ENCODE measurements around the gene C1QL4. TPM values are rescaled to one million over a fixed set of nuclear protein-coding genes. Genes with fewer than 3 reads are reported as not detected.

The C1QL4 gene
- total and polyA plus RNA-seq, 9 of the 15 experiments (the other 6 are each of a cell fraction or from before 2014, with no cell fraction given), result 0.08 to 2.1 (median 0.31) TPM

DNA sequence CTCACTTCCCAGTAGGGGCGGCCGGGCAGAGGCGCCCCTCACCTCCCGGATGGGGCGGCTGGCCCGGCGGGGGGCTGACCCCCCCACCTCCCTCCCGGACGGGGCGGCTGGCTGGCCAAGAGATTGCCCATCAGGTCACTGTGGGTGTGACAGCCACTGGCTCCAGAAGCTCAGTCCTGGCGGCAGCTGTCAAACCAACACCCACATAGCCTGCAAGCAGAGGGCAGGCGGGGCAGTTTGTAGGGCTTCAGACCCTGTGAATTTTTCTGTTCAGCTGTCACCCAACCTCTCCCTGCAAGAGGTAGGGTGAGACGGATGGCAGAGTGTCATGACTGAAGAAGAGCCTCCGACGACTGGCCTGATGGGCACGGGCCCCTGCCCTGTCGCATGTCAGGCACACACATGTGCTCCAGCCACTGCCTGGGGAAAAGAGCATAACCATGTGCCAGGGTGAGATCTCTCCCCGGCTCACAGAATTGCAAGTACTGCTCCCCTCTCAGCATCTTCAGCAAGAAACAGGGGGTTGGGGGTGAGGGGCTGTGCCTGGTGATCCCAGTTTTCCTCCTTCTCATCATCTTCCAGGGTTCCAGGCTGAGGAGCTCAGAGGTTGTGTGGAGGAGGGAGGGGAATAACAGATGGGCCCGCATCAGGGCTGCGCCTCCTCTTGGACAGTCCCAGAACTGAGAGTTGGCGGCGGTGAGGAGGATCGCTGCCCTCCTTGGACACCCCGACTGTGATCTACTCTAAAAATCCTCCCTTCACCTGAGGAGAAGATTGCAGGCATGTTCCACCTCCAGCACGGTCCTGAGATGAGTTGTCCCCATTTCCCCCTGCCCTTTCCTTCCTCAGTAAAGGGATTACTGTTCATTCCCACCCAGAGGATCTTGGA lies 53.2 kb downstream of the C1QL4 start:
- ChIA-PET CTCF (ENCODE audit: low intra/inter-chr PET ratio) (no interaction called here), POLR2A (interaction anchor here (0.6 to 4.7 kb wide), 7 partner anchors 9 to 154 kb away, joined by 3 to 34 read pairs (median 4); partner anchors contain the start of genes PRPH and TUBA1C)
- in situ Hi-C loops (cut with MboI), result no loop called here
- no peak overlapping the region for H3K4me3 ChIP-seq
- WGBS (ENCODE audit: insufficient coverage, low coverage, missing lambda C conversion rate), result 60% methylated on average over 10 of the region's 25 CpGs
- FAIRE-seq, result peak; percentile 55
- H3K9me3 ChIP-seq (replicated peaks; ENCODE audit: control insufficient read depth, insufficient read depth, low read depth, low read length), result no peaks in the 10 kb centered on the region
- intact Hi-C loops (cut with micrococcal nuclease), result no loop called here
- peak overlapping the region in 1 of 2 experiments; percentile 83; a peak in 2 of 4 replicates for H3K9ac ChIP-seq (ENCODE audit: insufficient read depth in 1 of 2, low read depth in 2 of 2, low read length in 2 of 2)
- DNase-seq (ENCODE audit: extremely low read depth in 1 of 4, low spot score in 3 of 4), result peak in 2 of 4 experiments; percentile 34 to 46
- H3K9me1 ChIP-seq (ENCODE audit: control insufficient read depth, insufficient read depth, low read length), result no peaks in the 10 kb centered on the region
- peak overlapping the region; percentile 73; the same call in 1 of the 2 replicates for H2AFZ ChIP-seq (ENCODE audit: low read depth, low read length)
- H3K4me1 ChIP-seq (replicated peaks in 1 of 2; ENCODE audit: control insufficient read depth in 2 of 2, insufficient read depth in 2 of 2, low read length in 2 of 2), result peaks cover 7 to 12% of the 10 kb centered on the region in 2 experiments
- H3K79me2 ChIP-seq (ENCODE audit: control insufficient read depth, insufficient read depth, low read length), result no peaks in the 10 kb centered on the region; the same call in 2 of the 3 replicates
- no peaks in the 10 kb centered on the region for H3K36me3 ChIP-seq (ENCODE audit: control insufficient read depth, insufficient read depth, low read length)
- BruUV-seq (replicated peaks), result no TSS peak
- H4K20me1 ChIP-seq (replicated peaks; ENCODE audit: control insufficient read depth, insufficient read depth, low read length), result peaks cover 3% of the 10 kb centered on the region; the same call in 1 of the 2 replicates
- ATAC-seq, result peak; percentile 82
- H3K27me3 ChIP-seq (ENCODE audit: control insufficient read depth in 2 of 2, insufficient read depth in 2 of 2, low read length in 2 of 2), result no peaks in the 10 kb centered on the region
- peak overlapping the region; percentile 32; the same call in 1 of the 2 replicates for H3K4me2 ChIP-seq (ENCODE audit: insufficient read depth, low read length)
- H3K27ac ChIP-seq (ENCODE audit: extremely low read depth, low read depth, low read length), result no peak overlapping the region
- TF ChIP-seq, protein P1, sequence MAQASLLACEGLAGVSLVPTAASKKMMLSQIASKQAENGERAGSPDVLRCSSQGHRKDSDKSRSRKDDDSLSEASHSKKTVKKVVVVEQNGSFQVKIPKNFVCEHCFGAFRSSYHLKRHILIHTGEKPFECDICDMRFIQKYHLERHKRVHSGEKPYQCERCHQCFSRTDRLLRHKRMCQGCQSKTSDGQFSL (CRISPR knock-in tag; IDR thresholded peaks at IDR 0.05), result 0 out of 2 replicates have a peak, but pooled peaks have one; percentile 23
- TF ChIP-seq, protein P1 (tag; IDR thresholded peaks at IDR 0.05), result no peak
- TF ChIP-seq, protein P2, sequence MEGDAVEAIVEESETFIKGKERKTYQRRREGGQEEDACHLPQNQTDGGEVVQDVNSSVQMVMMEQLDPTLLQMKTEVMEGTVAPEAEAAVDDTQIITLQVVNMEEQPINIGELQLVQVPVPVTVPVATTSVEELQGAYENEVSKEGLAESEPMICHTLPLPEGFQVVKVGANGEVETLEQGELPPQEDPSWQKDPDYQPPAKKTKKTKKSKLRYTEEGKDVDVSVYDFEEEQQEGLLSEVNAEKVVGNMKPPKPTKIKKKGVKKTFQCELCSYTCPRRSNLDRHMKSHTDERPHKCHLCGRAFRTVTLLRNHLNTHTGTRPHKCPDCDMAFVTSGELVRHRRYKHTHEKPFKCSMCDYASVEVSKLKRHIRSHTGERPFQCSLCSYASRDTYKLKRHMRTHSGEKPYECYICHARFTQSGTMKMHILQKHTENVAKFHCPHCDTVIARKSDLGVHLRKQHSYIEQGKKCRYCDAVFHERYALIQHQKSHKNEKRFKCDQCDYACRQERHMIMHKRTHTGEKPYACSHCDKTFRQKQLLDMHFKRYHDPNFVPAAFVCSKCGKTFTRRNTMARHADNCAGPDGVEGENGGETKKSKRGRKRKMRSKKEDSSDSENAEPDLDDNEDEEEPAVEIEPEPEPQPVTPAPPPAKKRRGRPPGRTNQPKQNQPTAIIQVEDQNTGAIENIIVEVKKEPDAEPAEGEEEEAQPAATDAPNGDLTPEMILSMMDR (IDR thresholded peaks at IDR 0.05 in 2 of 3, conservative IDR thresholded peaks at IDR 0.05 in 1 of 3; ENCODE audit: insufficient read depth in 2 of 3, low read depth in 1 of 3, low read length in 3 of 3), result peak; percentile 49 to 67 (median 56)
- TF ChIP-seq ZSCAN29 (IDR thresholded peaks at IDR 0.05), result no peak
- TF ChIP-seq RAD21 (CRISPR knock-in tag; conservative IDR thresholded peaks at IDR 0.05 in 1 of 2, IDR thresholded peaks at IDR 0.05 in 1 of 2), result 0 out of 4 replicates have a peak, but pooled peaks of 1 of the 2 experiments have one; percentile 14
- TF ChIP-seq, protein P3, sequence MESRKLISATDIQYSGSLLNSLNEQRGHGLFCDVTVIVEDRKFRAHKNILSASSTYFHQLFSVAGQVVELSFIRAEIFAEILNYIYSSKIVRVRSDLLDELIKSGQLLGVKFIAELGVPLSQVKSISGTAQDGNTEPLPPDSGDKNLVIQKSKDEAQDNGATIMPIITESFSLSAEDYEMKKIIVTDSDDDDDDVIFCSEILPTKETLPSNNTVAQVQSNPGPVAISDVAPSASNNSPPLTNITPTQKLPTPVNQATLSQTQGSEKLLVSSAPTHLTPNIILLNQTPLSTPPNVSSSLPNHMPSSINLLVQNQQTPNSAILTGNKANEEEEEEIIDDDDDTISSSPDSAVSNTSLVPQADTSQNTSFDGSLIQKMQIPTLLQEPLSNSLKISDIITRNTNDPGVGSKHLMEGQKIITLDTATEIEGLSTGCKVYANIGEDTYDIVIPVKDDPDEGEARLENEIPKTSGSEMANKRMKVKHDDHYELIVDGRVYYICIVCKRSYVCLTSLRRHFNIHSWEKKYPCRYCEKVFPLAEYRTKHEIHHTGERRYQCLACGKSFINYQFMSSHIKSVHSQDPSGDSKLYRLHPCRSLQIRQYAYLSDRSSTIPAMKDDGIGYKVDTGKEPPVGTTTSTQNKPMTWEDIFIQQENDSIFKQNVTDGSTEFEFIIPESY (CRISPR knock-in tag; IDR thresholded peaks at IDR 0.05), result peak; percentile 100
- TF ChIP-seq HOXB6 (CRISPR knock-in tag; IDR thresholded peaks at IDR 0.05; ENCODE audit: borderline replicate concordance), result no peak

Data from K562 (cell line).